Activated CD8-positive, alpha-beta memory T cell treated with anti-CD3 and anti-CD28 coated beads for 1 hour (primary cell): ENCODE measurements around the gene WDR87.
A peak's percentile ranks its signal among the peaks of the same experiment; 100 is the strongest.
"Not testable (repeated sequence)": the region's sequence is repeated elsewhere in the genome, so short reads cannot be mapped to it uniquely, and the experiment has no call there.

Experiments
- DNase-seq, 2 donors: peaks; one replicate each; pipeline ENCODE4 v3.0.0-alpha.2; 2020; ENCODE audit warnings: low read depth in 1 of 2; ENCODE audit errors: extremely low read depth in 1 of 2

Gene WDR87

DNA sequence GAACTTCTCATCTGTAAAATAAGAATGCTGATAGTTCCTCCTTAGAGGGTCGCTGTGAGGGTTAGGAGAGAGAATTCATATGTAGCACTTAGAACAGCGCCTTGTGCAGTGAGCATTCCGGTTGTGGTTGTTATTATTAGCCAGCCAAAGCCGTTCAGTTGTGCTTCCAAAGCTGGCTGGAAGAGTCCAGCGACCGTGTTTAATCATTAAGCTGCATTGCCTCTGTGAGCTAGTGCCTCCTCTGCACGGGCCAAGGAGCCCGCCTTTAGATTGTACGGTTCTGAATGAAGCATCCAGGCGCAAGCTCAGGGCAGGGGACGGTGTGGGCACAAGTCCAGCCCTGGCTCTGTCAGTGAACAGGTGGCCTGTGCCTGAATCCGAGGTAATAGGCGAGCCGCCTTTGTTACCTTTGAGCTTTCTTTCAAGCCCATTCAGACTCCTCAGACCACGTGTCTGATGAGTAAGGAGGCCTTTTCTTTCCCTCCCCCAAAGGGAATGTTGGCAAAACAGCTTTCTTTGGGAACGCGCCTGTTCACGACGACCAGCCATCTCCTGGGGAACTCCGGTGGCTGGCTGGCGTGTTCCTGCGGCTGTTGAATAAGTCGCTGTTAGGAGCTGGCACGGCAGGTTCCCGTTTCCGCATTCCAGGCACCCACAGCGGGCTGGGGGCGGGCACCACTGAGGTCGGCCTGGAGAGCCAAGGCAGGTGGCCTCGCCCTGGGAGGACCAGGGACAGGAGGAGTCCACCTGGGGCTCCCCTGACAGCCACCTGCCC lies 25.7 kb upstream of the WDR87 start:
- no peak for DNase-seq

DNA sequence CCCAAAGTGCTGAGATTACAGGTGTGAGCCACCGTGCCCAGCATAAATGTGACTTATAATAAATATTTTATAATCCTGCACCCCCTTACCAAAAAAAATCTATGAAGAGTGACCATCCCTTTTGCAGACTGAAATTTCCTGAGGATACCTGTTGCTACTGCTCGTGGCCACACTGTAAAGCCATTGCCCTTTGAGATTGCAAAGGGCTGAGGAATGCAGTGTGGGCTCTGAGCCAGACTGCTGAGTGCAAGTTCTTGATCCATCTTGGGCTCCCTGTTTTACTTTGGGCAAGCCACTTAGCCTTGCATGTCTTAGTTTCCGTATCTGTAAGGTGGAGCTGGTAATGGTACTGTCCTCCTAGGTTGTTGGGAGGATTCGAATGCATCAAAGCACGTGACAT lies 24.0 kb upstream of the WDR87 start:
- DNase-seq: no peak

DNA sequence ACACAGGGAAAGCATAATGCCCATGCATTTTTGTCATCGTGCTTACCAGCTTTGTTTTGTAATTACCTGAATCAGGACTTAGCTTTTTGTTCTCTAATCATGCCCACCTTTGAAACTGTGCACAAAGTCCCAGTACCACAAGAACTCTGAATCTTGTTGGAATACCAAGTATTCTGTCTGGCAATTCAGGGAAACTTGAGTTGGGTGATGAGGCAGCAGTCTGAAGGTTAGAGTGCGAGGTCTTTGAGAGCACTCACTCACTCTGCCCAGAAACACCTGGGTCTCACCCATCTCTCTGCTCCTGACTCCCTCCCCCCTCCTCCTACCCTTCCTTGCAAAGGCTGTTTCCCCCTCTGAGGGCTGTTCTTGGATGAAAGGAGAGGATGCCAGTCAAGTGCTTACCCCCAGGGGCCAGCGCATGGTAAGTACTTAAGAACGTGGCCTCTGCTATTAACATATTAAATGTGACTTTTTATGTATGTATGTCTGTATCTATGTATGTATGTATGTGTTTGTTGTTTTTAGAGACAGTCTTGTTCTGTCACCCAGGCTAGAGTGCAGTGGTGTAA lies 23.0 kb upstream of the WDR87 start:
- DNase-seq: no peak

DNA sequence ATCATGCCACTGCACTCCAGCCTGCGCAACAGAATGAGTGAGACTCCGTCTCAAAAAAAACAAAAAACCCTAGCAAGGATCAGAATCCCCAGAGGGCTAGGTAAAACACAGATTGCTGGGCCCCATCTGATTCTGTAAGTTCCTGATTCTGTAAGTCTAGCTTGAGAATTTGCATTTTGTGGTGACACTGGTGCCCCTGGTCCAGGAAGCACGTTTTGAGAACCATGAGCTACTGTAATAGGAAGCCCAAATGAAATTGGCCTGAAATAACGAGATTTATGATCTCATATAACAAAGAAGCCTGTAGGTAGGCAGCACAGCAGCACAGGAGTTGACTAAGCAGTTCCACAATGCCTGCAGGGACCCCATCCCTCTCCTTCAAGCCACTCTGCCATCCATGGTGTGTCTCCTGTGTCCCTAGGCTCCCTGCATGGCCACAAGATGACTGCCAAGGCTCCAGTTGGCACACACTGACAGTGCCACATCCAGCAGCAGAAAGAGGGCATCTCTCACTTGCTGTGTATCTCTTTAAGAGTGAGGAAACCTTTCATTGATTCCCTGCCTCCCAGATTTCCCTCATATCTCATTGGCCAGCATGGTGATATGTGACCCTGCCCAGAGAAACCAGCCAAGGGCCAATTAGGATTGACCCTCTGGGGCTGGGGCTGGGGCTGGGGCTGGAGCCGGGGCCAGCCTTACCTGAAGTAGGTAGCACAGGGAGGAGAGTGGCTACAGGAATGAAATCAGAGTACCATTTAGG lies 22.3 kb upstream of the WDR87 start:
- DNase-seq: no peak

DNA sequence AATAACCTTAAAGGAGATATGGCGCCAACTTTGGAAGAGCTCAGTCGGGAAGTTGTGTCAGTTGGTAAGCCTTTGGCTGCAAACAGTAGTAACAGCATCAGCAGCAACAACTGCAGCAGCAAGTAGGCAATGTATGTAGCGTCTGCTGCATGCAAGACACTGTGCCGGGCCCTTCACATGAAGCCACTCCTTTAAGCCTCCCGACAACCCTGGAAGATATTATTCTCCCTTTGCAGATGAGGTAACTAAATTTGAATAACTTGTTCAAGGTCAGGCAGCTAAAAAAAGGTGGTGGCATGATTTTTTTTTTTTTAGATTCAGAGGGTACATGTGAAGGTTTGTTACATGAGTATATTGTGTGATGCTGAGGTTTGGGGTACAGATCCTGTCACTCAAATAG lies 20.3 kb upstream of the WDR87 start:
- no peak for DNase-seq

DNA sequence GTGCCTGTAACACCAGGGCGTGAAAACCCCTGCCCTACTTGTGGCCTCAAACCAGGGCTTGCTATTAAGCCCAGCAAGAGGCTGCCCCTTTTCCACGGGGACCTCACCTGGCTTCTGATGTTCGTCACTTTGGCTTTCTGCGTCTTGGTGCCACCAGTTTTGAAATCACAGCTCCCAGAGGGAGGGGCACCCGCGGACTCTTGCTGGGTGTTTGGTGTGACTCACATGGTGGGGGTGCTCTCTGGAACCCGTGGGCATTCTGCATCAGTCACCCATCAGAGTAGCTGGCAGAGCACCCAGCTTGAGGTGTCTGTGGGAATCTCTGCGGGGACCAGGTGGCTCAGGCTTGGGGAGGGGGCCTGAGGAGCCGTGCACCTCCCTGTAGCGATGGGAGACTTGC lies 19.9 kb upstream of the WDR87 start:
- no peak for DNase-seq

DNA sequence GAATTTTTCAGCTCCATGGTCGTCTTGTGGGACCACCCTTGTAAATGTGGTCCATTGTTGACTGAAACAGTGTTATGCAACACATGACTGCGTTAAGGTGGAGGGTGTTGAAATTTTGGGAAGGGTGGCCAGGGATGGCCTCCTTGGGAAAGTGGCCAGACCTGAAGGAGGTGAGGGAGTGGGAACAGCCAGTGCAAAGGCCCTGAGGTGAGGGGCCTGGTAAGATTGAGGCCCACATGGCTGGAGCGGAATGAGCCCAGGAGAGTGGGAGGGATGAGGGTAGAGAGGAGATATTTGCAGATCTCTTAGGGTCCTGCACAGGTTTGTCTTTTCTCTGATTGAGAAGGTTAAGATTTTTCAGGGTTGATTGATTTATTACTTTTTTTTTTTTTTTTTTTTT lies 18.8 kb upstream of the WDR87 start:
- DNase-seq: no peak

DNA sequence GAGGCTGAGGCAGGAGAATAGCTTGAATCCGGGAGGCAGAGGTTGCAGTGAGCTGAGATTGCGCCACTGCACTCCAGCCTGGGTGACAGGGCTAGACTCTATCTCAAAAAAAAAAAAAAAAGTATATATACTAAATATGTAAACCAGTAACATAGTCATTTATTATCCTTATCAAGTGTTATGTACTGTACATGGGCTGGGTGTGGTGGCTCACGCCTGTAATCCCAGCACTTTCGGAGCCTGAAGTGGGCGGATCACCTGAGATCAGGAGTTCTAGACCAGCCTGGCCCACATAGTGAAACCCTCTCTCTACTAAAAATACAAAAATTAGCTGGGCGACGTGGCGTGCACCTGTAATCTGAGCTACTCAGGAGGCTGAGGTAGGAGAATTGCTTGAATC lies 18.2 kb upstream of the WDR87 start:
- not testable (repeated sequence) for DNase-seq

DNA sequence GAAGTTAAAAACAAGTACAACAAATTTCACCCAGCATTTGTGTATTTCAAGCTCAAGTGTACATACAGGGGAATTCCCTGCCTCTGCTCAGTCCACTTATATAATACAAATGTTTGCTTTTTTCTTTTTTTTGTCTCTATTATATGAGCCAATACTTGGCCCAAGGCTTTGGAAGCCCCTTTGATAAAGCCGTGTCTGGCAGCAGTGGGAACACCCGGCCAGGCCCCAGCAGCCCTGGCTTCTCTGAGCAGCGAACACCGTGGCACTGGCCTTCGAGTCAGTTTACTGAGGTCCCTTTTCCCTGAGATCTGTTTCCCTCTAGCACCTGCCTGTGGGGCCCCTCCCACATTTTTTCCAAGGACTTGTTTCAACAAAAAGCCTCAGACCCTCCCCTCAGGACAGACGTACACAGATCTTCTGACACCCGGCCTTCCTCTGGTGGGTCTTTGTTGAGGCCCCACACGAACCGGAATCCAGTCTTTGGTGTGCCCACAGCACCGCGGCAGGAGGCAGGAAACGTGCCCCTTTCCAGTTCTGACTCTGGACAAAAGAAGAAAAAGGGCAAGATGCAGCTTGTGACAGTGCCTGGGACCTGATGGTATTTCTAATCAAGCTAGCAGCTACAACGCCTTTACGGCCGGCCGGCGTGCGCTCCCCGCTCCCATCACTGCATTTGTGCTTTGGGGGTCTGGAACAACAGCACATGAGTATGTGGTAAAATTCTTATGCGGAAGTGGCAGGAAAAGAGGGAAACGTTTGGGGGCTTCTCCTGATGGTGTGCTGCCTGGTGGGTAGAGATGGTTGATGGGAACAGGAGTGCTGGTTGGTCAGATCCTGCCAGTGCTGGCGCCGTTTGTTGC lies 14.4 kb upstream of the WDR87 start:
- no peak for DNase-seq

DNA sequence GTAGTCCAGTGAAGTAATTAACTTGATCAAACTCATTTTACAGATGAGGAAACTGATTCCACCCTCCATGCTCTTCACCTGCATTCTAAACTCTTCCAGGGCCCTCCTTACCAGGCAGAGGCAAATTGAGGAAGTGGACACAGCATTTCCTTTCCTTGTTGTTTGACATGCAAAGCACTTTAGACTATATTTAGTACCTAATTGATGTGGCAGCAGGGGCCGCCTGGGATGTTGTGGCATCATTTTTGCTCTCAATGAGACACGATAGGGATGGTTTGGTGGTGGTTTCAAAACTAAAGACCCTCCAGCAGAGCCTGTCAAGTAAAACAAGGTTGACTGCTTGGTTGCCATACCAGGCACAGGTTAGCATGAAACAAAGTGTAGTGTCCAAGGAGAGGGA lies 8.5 kb upstream of the WDR87 start:
- DNase-seq: no peak

DNA sequence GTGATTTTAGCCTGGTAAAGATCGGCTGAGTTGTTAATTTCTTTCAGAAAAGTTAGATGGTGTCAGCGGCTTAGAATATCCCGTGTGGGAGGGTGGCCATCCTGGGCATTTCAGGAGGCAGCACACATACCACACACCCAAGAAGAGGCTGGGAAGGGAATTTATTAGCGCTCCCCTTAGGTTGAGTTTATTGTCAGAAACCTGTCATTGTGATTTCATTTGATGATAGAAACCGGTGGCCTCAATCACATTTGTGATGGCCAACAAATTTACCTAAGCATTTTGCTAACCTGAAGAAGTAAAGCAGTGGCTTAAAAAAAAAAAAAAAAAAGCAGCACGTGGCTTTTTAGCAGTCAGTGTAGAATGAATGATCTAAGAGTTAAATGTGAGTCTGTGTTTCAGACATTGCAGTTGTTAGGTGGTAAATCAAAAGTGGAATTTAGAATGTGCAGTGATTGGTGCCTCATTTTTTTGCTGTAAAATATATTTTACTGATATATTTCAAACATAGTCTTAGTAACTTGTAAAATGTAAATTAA lies 3.3 kb upstream of the WDR87 start:
- DNase-seq: no peak

DNA sequence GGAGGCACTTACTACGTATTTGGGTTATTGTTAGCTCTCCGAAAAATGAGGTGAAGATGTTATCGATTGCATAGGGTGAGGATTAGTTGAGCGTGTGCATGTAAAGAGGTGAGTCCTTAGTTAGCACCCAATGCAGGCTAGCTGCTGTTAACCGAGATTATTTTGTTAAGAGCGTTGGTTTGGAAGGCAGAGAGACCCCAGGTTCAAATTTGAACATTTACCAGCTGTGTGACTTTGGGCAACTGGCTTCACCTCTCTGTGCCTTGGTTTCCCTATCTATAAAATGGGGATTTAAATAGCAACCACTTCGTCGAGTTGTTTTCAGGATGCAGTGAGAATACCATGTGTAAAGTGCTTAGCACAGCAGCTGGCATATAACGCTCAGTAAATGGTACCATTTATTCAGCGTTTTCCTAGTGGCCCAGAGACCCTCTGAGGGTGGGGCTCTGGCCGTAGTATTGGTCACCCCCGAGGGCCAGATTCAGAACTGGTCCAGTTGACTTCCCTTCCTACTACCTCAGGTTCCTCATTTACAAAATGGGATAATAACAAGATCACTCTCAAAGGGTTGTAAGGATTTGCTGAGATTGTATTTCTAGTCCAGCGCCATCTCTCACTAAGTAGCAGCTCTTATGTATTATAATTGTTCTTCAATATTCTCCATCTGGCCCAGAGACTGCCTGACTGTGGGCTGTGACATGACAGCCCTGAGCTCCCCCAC lies 1.5 kb upstream of the WDR87 start:
- DNase-seq: no peak

DNA sequence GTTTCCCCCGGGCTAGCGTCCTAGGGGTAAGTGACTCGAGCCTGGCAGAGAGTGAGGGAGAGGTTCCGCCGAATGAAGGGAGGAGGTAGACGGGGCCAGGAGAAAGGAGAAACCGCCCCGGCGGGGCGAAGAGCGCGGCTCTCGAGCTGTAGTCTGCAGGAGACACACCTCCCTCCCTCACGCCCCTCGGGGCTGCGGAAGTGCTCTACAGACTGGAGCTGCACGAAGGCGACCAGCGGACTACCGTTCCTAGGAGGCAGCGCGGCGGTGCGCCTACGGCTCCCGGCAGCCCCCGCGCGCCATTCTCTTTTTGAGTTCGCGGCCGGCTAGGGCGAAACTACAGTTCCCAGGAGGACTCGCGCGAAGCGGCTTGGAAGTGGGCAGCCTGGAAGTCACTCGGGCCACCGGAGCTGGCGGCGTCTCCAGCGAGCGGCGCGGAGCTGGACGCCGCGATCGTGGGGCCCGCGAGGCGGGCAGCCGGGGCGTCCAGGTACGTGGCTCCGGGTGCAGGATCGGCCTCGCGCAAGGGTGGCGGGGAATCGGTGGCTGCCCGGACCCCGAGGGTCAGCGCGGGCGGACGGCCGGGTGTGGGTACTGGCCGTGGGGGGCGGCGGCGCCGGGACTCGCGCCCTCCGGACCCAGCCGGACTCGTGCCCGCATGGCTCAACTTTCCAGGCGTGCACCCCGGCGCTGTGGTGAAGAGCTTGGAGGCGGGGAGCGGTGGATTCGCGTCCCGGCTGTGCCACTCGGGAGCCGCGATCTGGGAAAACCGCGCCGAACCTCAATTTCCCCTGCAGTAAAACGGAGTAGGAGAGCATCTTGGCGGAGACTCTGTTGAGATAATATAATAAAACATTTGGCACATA lies 708 bp upstream of the WDR87 start, which contains the start of gene SIPA1L3:
Gene SIPA1L3, plus strand, starts transcription at position 340 of the 866 bp plus-strand sequence. CDS start 174,358 bp downstream, outside the sequence.
- DNase-seq: peak; percentile 78 to 89

DNA sequence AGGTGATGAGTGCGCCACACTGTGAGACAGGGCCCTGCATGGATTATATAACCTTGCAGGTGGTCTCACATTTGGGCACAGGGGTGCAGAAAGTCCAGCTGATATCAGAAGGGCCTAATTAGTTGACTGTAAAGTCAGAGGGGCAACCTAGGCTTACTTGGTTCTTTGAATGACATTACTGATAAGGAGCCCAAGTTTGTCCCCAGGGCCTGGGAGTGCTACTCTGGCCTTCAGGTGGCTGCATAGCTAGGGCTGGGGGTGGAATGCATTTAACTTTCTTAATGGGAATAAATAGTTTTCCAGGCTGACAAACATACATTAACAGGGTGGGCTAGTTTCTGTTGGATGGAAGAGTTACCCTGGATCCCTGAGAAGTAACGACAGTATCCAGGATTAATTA lies 3.3 kb downstream of the WDR87 start:
- no peak for DNase-seq

DNA sequence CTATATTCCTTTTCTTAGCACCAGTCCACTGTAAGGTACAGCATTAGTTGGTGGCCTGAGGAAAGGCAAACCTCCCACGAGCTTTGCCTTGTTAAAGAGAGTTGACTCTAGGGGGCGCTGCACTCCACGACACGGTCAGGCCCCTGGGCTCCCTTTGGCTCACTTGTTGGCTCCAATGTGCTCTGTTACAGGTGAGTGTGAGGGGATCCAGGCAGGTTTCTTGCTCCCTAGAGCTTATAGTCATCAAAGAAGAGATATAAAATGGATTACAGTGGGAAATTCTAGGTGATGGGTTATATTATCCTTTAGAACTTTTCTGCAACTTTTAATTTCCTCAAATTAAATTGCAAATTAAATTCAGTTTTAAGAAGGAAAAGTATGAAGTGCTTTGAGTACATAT lies 3.7 kb downstream of the WDR87 start:
- peak; percentile 54 to 74 for DNase-seq

DNA sequence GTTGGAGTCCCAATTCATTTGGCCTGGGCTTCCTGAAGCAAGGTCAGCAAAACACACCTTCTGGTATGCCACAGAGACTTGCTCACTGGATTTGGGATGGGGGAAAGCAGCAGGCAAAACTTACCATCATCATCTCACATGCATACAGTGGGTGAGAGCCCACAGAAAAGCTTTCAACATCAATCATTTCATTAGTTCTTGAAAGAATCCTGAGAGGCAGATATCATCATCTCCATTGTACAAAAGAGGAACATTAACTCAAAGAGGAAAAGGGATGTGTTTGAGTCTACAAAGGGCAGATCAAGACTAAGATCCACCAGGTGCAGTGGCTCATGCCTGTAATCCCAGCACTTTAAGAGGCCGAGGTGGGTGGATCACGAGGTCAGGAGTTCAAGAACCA lies 6.4 kb downstream of the WDR87 start:
- no peak for DNase-seq

DNA sequence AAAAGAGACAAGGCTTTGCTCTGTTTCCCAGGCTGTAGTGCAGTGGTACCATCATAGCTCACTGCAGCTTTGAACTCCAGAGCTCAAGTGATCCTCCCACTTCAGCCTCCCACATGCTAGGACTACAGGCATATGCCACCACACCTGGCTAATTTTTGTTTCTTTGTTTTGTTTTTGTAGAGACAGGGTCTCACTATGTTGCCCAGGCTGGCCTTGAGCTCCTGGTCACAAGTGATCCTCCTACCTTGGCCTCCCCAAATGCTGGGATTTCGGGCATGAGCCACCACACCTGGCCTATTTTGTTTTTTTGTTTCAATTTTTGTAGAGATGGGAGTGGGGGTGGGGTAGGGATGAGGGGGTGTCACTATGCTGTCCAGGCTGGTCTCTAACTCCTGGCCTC lies 6.9 kb downstream of the WDR87 start:
- DNase-seq: no peak

DNA sequence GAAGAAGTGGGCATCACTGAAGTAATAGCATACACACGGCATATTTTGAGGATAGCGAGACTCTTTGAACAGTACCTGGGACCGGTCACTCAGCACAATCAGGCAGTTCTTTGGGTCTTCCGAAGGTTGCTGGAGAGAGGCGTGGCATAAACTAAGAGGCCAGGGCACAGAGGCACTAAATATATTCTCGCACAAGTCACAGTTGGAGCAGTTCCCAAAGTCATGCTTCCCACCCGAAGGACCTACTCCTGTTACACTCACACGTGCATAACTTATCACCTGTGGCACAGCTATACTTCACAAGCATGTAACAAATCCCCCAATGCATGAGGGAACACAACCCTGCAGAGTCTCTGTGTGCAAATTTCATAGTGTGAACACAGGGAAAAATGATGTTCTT lies 10.2 kb downstream of the WDR87 start:
- DNase-seq: no peak
